Neural progenitor cell (in vitro differentiated cells): ENCODE results near the gene MGME1.

Experiments used
- CTCF ChIP-seq: fragments of 200-600 bp; sonication (generic); IDR thresholded peaks from 2 replicates; pipeline ENCODE4 v1.5.1; 2017; ENCODE audit warnings: antibody characterized with exemption, mild to moderate bottlenecking
- EZH2 ChIP-seq: fragments of 200-600 bp; sonication (generic); IDR thresholded peaks from 2 replicates; pipeline ENCODE4 v1.6.1; 2017; ENCODE audit warnings: antibody characterized with exemption, mild to moderate bottlenecking, moderate library complexity

GRCh38 chr20:17964073-17964472 is 4.7 kb upstream of the MGME1 start:
- no peak for TF ChIP-seq CTCF
- no peak for TF ChIP-seq EZH2
